H1 (cell line): ENCODE results near the gene MAML3.

ENCODE experiments used
- EP300 ChIP-seq, 2 experiments: IDR thresholded peaks; 1 replicate in 1 of 2; 2 replicates in 1 of 2; pipeline ENCODE4 v1.6.1; 2011 to 2012; ENCODE audit warnings: low read depth in 2 of 2, low read length in 2 of 2, mild to moderate bottlenecking in 2 of 2, borderline replicate concordance in 1 of 2, inconsistent platforms in 1 of 2, moderate library complexity in 1 of 2
- GABPA ChIP-seq: IDR thresholded peaks from 2 replicates; pipeline ENCODE4 v1.6.1; 2011; ENCODE audit warnings: mild to moderate bottlenecking, low read length, moderate library complexity, borderline replicate concordance; ENCODE audit not compliant: insufficient read depth
- POLR2A ChIP-seq, 2 experiments: IDR thresholded peaks; 1 replicate in 1 of 2; 2 replicates in 1 of 2; pipeline ENCODE4 v1.6.1; 2011; ENCODE audit warnings: low read depth in 2 of 2, low read length in 2 of 2, mild to moderate bottlenecking in 2 of 2; ENCODE audit errors: control extremely low read depth in 1 of 2
- SIN3A ChIP-seq, 2 experiments: IDR thresholded peaks in 1 of 2; conservative IDR thresholded peaks in 1 of 2; 2 replicates each; pipeline ENCODE4 v1.6.1; 2011 to 2012; ENCODE audit warnings: low read length in 2 of 2, improper control_type of control experiment in 1 of 2, low read depth in 1 of 2, mild to moderate bottlenecking in 1 of 2

- no peak for TF ChIP-seq SIN3A (conservative IDR thresholded peaks at IDR 0.05 in 1 of 2, IDR thresholded peaks at IDR 0.05 in 1 of 2; ENCODE audit: low read depth in 1 of 2, low read length in 2 of 2)
- no peak for TF ChIP-seq GABPA
- no peak for TF ChIP-seq EP300 (IDR thresholded peaks at IDR 0.05; ENCODE audit: borderline replicate concordance in 1 of 2, low read depth in 2 of 2, low read length in 2 of 2)
- TF ChIP-seq POLR2A (IDR thresholded peaks at IDR 0.05; ENCODE audit: control extremely low read depth in 1 of 2, low read depth in 2 of 2, low read length in 2 of 2) = no peak
These were observed 308.4 kb downstream of the MAML3 start for GRCh38 chr4:139845453-139846093.
